IPS-18a (cell line): ENCODE results near the gene METAP2.

Source experiments
- H3K27ac ChIP-seq: one replicate; pipeline ENCODE4 v1.5.1; 2013; ENCODE audit warnings: low read length
- H3K27me3 ChIP-seq: one replicate; pipeline ENCODE4 v1.6.1; 2013; ENCODE audit warnings: mild to moderate bottlenecking, low read length; ENCODE audit not compliant: control insufficient read depth, insufficient read depth
- H3K36me3 ChIP-seq: one replicate; pipeline ENCODE4 v1.6.1; 2013; ENCODE audit warnings: low read depth, low read length; ENCODE audit not compliant: control insufficient read depth
- H3K4me1 ChIP-seq: one replicate; pipeline ENCODE4 v1.6.1; 2013; ENCODE audit warnings: low read depth, low read length; ENCODE audit not compliant: control insufficient read depth
- H3K4me3 ChIP-seq: one replicate; pipeline ENCODE4 v1.5.1; 2013; ENCODE audit warnings: low read length
- H3K9ac ChIP-seq: one replicate; pipeline ENCODE4 v1.6.1; 2013; ENCODE audit warnings: mild to moderate bottlenecking, low read length, moderate library complexity
- H3K9me3 ChIP-seq: one replicate; pipeline ENCODE4 v1.6.1; 2013; ENCODE audit warnings: low read depth, low read length; ENCODE audit not compliant: control insufficient read depth

Gene METAP2

GRCh38 chr12:95494888-95495287 lies 20.9 kb downstream of the METAP2 start:
- H3K36me3 ChIP-seq, result peaks cover 64% of the 10 kb centered on the region
- H3K9me3 ChIP-seq, result no peaks in the 10 kb centered on the region
- H3K9ac ChIP-seq, result no peak overlapping the region
- H3K4me3 ChIP-seq, result no peak overlapping the region
- H3K27ac ChIP-seq, result no peak overlapping the region
- H3K4me1 ChIP-seq, result no peaks in the 10 kb centered on the region
- H3K27me3 ChIP-seq, result no peaks in the 10 kb centered on the region

- Histone ChIP-seq H3K4me3 (no peak overlapping the region), H3K27me3 (no peaks in the 10 kb centered on the region), H3K36me3 (peaks cover 64% of the 10 kb centered on the region), H3K4me1 (no peaks in the 10 kb centered on the region), H3K27ac (no peak overlapping the region), H3K9me3 (no peaks in the 10 kb centered on the region), H3K9ac (no peak overlapping the region)
These were observed 21.5 kb downstream of the METAP2 start for GRCh38 chr12:95495433-95495832.

GRCh38 chr12:95497031-95497430 lies 23.1 kb downstream of the METAP2 start:
- Histone ChIP-seq H3K27me3 (no peaks in the 10 kb centered on the region), H3K4me1 (no peaks in the 10 kb centered on the region), H3K9me3 (no peaks in the 10 kb centered on the region), H3K9ac (no peak overlapping the region), H3K36me3 (peaks cover 64% of the 10 kb centered on the region), H3K4me3 (no peak overlapping the region), H3K27ac (no peak overlapping the region)

- Histone ChIP-seq H3K27me3 (no peaks in the 10 kb centered on the region), H3K9ac (no peak overlapping the region), H3K4me1 (no peaks in the 10 kb centered on the region), H3K4me3 (no peak overlapping the region), H3K9me3 (no peaks in the 10 kb centered on the region), H3K27ac (no peak overlapping the region), H3K36me3 (peaks cover 66% of the 10 kb centered on the region)
These were observed 25.0 kb downstream of the METAP2 start for GRCh38 chr12:95498968-95499367.

- Histone ChIP-seq H3K9ac (no peak overlapping the region), H3K4me1 (no peaks in the 10 kb centered on the region), H3K36me3 (peaks cover 66% of the 10 kb centered on the region), H3K27me3 (no peaks in the 10 kb centered on the region), H3K9me3 (no peaks in the 10 kb centered on the region), H3K27ac (no peak overlapping the region), H3K4me3 (no peak overlapping the region)
These were observed 25.8 kb downstream of the METAP2 start for GRCh38 chr12:95499772-95500171.

- Histone ChIP-seq H3K9ac (no peak overlapping the region), H3K4me1 (no peaks in the 10 kb centered on the region), H3K27ac (no peak overlapping the region), H3K36me3 (peaks cover 58% of the 10 kb centered on the region), H3K27me3 (no peaks in the 10 kb centered on the region), H3K4me3 (no peak overlapping the region), H3K9me3 (no peaks in the 10 kb centered on the region)
These were observed 30.2 kb downstream of the METAP2 start for GRCh38 chr12:95504140-95504539.

- Histone ChIP-seq H3K27ac (no peak overlapping the region), H3K9me3 (no peaks in the 10 kb centered on the region), H3K9ac (no peak overlapping the region), H3K27me3 (no peaks in the 10 kb centered on the region), H3K4me3 (no peak overlapping the region), H3K4me1 (no peaks in the 10 kb centered on the region), H3K36me3 (peaks cover 55% of the 10 kb centered on the region)
These were observed 31.1 kb downstream of the METAP2 start for GRCh38 chr12:95505039-95505438.

- Histone ChIP-seq H3K4me1 (no peaks in the 10 kb centered on the region), H3K4me3 (no peak overlapping the region), H3K9me3 (no peaks in the 10 kb centered on the region), H3K27me3 (no peaks in the 10 kb centered on the region), H3K9ac (no peak overlapping the region), H3K36me3 (peaks cover 71% of the 10 kb centered on the region), H3K27ac (no peak overlapping the region)
These were observed 33.0 kb downstream of the METAP2 start for GRCh38 chr12:95506707-95507523.

- Histone ChIP-seq H3K27me3 (no peaks in the 10 kb centered on the region), H3K9ac (no peak overlapping the region), H3K4me3 (no peak overlapping the region), H3K36me3 (peaks cover 76% of the 10 kb centered on the region), H3K27ac (no peak overlapping the region), H3K4me1 (no peaks in the 10 kb centered on the region), H3K9me3 (no peaks in the 10 kb centered on the region)
These were observed 35.3 kb downstream of the METAP2 start for GRCh38 chr12:95509300-95509699.

- H3K4me1 ChIP-seq, result no peaks in the 10 kb centered on the region
- H3K9ac ChIP-seq, result no peak overlapping the region
- H3K27ac ChIP-seq, result no peak overlapping the region
- H3K27me3 ChIP-seq, result no peaks in the 10 kb centered on the region
- H3K36me3 ChIP-seq, result peaks cover 71% of the 10 kb centered on the region
- H3K9me3 ChIP-seq, result no peaks in the 10 kb centered on the region
- no peak overlapping the region for H3K4me3 ChIP-seq
These were observed 38.0 kb downstream of the METAP2 start for GRCh38 chr12:95511977-95512376.

GRCh38 chr12:95513599-95513998 lies 39.6 kb downstream of the METAP2 start:
- no peak overlapping the region for H3K9ac ChIP-seq
- no peaks in the 10 kb centered on the region for H3K9me3 ChIP-seq
- H3K36me3 ChIP-seq, result peaks cover 70% of the 10 kb centered on the region
- no peak overlapping the region for H3K4me3 ChIP-seq
- H3K4me1 ChIP-seq, result no peaks in the 10 kb centered on the region
- H3K27me3 ChIP-seq, result no peaks in the 10 kb centered on the region
- no peak overlapping the region for H3K27ac ChIP-seq

GRCh38 chr12:95515197-95515596 lies 41.2 kb downstream of the METAP2 start:
- Histone ChIP-seq H3K9ac (no peak overlapping the region), H3K4me1 (no peaks in the 10 kb centered on the region), H3K27ac (no peak overlapping the region), H3K36me3 (peaks cover 71% of the 10 kb centered on the region), H3K4me3 (no peak overlapping the region), H3K27me3 (no peaks in the 10 kb centered on the region), H3K9me3 (no peaks in the 10 kb centered on the region)
